Activated T-cell treated with anti-CD3 and anti-CD28 coated beads, Interleukin-2, amount 50 U/mL, for 24 hours (primary cell): ENCODE results near the gene GPC5.
"Not testable (repeated sequence)": the region's sequence is repeated elsewhere in the genome, so short reads cannot be mapped to it uniquely, and the experiment has no call there.

Experiments
- DNase-seq: peaks from one replicate; pipeline ENCODE4 v3.0.0-alpha.2; 2020
- H3K27ac Mint-ChIP-seq: 2 replicates; pipeline ENCODE4 v1.8.0; 2020; ENCODE audit warnings: mild to moderate bottlenecking, mixed read lengths
- H3K27me3 Mint-ChIP-seq: 2 replicates; pipeline ENCODE4 v1.8.0; 2020; ENCODE audit warnings: mixed read lengths
- H3K36me3 Mint-ChIP-seq: 2 replicates; pipeline ENCODE4 v1.8.0; 2020; ENCODE audit warnings: low read depth, mixed read lengths
- H3K4me1 Mint-ChIP-seq: 2 replicates; pipeline ENCODE4 v1.8.0; 2020; ENCODE audit warnings: low read depth, mixed read lengths
- H3K4me3 Mint-ChIP-seq: 2 replicates; pipeline ENCODE4 v1.8.0; 2020; ENCODE audit warnings: mild to moderate bottlenecking, moderate library complexity, mixed read lengths
- H3K9me3 Mint-ChIP-seq: 2 replicates; pipeline ENCODE4 v1.8.0; 2020; ENCODE audit warnings: mixed read lengths

The GPC5 gene

DNA sequence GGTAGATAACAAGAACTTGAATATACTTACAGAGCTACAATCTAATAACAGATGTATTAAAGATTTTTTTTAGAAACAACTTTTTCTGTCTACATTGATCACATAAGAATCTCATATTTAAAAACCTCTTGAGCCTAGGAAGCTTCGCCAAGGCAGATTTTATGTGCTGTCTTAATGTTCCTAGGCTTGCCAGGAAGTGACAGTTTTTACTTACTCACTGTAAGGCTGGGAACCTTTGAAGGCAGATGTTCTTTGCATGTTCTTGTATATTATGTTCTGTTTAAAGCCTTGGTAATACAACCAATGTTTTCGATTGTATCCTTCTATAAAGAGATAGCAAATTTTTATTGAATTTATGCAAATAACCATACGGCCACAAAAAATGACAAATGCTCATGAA lies 492.7 kb downstream of the GPC5 start:
- no peak for DNase-seq
- no peak overlapping the region for H3K27ac Mint-ChIP-seq
- peaks cover 5% of the 10 kb centered on the region for H3K9me3 Mint-ChIP-seq
- H3K36me3 Mint-ChIP-seq = no peaks in the 10 kb centered on the region
- H3K4me1 Mint-ChIP-seq = no peaks in the 10 kb centered on the region
- H3K4me3 Mint-ChIP-seq = no peak overlapping the region
- H3K27me3 Mint-ChIP-seq = no peaks in the 10 kb centered on the region

DNA sequence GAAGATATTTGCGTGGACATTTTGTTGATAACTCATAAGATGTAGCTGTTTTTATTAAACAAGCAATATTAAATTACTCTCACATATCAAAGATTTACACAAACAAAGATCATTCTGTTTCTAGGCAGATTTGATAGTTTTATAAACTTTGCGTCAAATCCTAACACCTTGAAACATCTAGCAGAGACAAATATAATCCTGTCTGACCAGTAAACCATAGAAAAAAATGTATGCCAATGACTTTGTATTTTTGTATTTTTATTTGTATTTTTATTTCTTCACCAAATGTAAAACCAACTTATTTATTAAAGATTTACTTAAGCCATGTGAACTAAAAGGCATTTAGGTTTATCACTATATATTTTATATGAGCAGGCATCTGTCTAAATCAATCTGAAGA lies 494.6 kb downstream of the GPC5 start:
- Mint-ChIP-seq H3K36me3 (no peaks in the 10 kb centered on the region), H3K27me3 (no peaks in the 10 kb centered on the region), H3K4me3 (no peak overlapping the region), H3K9me3 (peaks cover 9% of the 10 kb centered on the region), H3K27ac (no peak overlapping the region), H3K4me1 (no peaks in the 10 kb centered on the region)
- no peak for DNase-seq

DNA sequence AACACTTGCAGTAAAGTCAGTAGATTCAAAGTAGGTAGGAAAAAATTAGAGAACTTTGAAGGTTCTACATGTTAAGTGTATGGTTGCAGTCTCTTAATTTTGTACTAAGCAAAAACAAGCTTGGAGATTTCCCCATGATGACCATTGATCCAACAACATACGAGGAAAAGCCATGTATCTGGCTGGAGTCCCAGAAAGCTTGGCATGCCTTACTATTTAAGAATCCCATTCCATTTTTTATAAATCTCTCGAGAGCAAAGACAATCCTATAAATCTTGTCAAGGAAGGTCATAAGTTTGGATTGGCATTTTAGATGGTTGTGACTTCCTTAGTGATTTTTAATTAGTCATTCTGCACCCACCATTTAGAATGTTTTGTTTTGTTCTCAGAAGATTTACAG lies 495.9 kb downstream of the GPC5 start:
- H3K4me1 Mint-ChIP-seq = no peaks in the 10 kb centered on the region
- H3K9me3 Mint-ChIP-seq = peaks cover 8% of the 10 kb centered on the region
- DNase-seq = no peak
- H3K27me3 Mint-ChIP-seq = no peaks in the 10 kb centered on the region
- no peak overlapping the region for H3K4me3 Mint-ChIP-seq
- H3K36me3 Mint-ChIP-seq = no peaks in the 10 kb centered on the region
- H3K27ac Mint-ChIP-seq = no peak overlapping the region

DNA sequence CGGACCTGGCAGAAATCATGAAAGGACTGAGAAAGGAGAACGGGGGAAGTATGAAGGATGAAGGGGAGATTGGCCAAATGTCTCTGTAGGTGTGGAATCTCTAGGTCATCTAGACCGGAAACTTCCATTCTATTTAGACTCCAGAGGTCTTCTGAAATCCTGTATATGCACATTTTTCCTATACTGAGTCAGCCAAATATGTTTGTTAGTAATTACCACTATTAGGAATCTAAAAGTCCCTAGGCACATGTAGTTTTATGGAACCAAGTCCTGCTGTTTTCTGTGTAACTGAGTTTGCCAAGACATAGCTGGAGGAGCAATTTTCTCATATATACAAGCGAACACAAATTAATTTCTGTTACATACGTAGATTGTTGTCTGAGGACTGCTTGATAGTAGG lies 498.1 kb downstream of the GPC5 start:
- Mint-ChIP-seq H3K36me3 (no peaks in the 10 kb centered on the region), H3K4me3 (no peak overlapping the region), H3K27ac (no peak overlapping the region), H3K27me3 (no peaks in the 10 kb centered on the region), H3K4me1 (no peaks in the 10 kb centered on the region), H3K9me3 (peaks cover 10% of the 10 kb centered on the region)
- no peak for DNase-seq

DNA sequence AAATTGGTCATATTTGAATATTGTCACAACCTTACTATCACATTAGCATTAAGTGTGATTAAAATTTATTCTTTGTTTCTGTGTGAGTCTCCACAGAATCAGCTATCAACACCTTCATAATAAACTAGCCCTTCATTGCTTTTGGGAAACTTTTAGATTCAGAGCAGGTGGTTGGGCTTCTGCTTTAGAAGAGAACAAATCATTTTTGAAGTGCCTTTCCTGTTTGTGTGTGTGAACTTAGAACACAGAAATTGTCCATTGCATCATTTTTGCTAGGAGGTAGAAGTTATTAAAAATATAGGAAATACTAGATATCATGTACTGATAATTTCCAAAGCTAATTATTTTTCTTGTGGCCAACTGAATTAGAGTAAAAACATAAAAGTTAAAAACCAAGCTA lies 500.6 kb downstream of the GPC5 start:
- H3K27me3 Mint-ChIP-seq, H3K27ac Mint-ChIP-seq, H3K4me3 Mint-ChIP-seq, DNase-seq, H3K4me1 Mint-ChIP-seq, H3K36me3 Mint-ChIP-seq: not testable (repeated sequence)
- H3K9me3 Mint-ChIP-seq = peaks cover 13% of the 10 kb centered on the region

DNA sequence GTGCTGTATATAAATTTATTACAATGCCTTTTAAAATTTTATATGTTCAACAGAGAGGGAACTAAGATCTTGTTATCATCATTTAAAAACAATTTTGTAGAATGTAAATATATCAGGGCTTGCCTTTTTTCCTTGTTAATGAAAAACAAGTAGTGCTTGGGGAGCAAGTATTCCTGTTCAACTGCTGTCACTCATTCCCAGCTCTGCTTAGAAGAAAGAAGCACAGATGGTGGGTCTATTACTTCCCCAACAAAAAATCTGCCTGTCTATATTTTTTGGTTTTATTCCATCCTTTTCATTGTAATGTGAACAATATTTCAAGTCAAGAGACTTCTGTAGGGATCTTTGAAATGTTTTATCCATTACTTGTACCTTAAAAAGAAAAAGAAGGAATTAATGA lies 503.9 kb downstream of the GPC5 start:
- Mint-ChIP-seq H3K36me3 (no peaks in the 10 kb centered on the region), H3K9me3 (peaks cover 5% of the 10 kb centered on the region), H3K27ac (no peak overlapping the region), H3K4me1 (no peaks in the 10 kb centered on the region), H3K4me3 (no peak overlapping the region), H3K27me3 (no peaks in the 10 kb centered on the region)
- DNase-seq = no peak

DNA sequence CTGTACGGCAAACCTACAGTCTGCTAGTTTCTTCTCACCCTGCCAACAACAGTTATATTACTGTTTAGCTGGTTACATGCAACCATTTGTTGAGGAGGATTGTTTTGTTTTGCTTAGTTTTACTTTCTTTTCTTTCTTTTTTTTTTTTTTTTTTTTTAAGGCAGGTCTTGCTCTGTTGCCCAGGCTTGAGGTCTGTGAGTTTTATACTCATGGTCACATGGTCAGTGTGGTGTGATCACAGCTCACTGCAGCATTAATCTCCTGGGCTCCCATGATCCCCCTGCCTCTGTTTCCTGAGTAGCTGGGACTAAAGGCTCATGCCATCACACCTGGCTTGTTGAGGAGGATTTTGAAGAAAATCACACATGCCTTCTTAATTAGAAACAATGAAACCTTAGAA lies 505.6 kb downstream of the GPC5 start:
- DNase-seq = no peak
- Mint-ChIP-seq H3K4me1 (no peaks in the 10 kb centered on the region), H3K27ac (no peak overlapping the region), H3K36me3 (no peaks in the 10 kb centered on the region), H3K4me3 (no peak overlapping the region), H3K27me3 (no peaks in the 10 kb centered on the region), H3K9me3 (peaks cover 5% of the 10 kb centered on the region)

DNA sequence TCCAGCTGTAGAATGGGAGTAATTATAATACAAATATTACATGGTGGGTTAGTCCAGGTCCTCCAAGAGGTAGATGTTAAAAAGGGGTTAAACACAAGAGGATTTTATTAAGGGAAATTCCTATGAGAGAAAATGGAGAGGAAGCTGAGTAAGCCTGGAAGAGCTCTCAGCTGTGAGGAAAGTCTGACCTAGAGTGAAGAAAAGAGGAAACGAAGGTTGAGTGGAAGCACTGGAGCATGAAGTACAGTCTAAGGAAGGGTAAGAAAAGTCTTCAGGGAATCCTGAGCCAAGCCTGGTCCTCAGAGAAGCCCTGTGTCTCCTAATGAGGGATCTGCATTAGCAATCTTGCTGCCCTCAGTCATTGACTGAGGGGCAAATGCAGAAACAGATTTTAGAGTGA lies 506.2 kb downstream of the GPC5 start:
- Mint-ChIP-seq H3K4me1 (no peaks in the 10 kb centered on the region), H3K27me3 (no peaks in the 10 kb centered on the region), H3K4me3 (no peak overlapping the region), H3K9me3 (peaks cover 5% of the 10 kb centered on the region), H3K36me3 (no peaks in the 10 kb centered on the region), H3K27ac (no peak overlapping the region)
- no peak for DNase-seq

DNA sequence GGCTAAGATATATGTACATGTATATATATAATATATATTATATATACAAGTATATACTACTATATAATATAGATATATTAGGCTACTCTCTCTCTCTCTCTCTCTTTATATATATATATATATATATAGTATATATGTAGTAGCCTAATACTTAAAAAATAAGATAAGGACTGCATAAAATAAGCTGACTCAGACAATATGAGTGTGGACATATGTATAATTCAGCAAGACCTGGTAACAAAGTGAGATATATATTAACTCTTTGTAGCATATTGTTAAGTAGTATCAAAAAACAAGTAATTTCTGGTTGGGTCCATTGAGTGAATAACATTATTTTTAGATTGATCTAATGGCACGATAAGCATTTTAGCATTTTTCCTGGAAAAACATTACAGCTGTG lies 509.0 kb downstream of the GPC5 start:
- Mint-ChIP-seq H3K36me3 (no peaks in the 10 kb centered on the region), H3K4me3 (no peak overlapping the region), H3K9me3 (peaks cover 6% of the 10 kb centered on the region)

DNA sequence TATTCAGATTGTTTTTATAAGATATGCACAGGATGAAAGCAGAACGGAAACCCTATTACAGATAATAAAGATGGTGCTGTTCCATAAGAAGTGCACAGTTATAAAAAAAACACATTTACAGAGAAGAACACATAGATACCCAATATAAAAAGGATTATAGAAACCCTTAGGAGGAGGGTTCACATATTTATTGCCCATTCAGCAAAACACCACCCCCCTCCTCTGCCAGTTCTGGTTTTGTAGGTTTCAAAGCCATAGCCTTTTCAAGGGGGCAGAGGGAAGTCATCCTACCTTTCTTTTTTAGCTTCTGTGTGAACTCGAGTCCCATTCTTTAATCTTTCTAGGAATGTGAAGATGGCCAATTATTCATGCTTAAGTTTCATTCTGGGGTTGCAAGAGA lies 511.2 kb downstream of the GPC5 start:
- no peak for DNase-seq
- no peaks in the 10 kb centered on the region for H3K4me1 Mint-ChIP-seq
- H3K27me3 Mint-ChIP-seq = no peaks in the 10 kb centered on the region
- no peak overlapping the region for H3K4me3 Mint-ChIP-seq
- H3K36me3 Mint-ChIP-seq = no peaks in the 10 kb centered on the region
- H3K9me3 Mint-ChIP-seq = peaks cover 3% of the 10 kb centered on the region
- no peak overlapping the region for H3K27ac Mint-ChIP-seq

More for the DNA sequence above, 509.0 kb downstream of the GPC5 start:
- H3K4me1 Mint-ChIP-seq = no peaks in the 10 kb centered on the region
- no peak for DNase-seq
- H3K27me3 Mint-ChIP-seq = no peaks in the 10 kb centered on the region
- no peak overlapping the region for H3K27ac Mint-ChIP-seq

DNA sequence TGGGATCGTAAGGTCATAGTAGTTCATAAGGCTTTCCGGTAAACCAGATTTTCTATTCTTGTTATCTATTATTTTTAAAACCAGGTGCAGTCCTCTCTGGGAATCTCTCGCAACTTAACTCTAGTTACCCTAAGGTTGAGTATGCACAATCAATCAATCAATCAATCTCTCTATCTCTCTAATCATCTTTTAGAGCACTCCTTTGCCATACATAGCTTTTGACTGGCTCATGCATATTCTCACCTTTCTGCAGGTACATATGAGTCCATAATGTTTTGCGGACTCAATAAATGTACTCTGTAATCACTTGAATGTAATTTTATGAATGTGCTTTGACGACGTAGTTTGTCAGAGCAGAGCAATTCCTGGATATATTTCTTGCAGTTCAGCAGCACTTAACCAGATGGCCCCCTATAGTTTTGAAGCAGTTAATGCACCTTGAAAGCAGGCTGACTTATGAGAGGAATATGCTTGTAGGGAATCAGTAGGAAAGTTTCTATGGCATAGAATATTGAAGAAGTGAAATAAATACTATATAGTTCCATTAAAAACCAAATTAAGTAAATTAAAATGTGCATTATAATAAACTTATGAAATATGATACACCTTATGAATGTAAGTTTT lies 524.7 kb downstream of the GPC5 start:
- H3K27ac Mint-ChIP-seq = no peak overlapping the region
- H3K9me3 Mint-ChIP-seq = peaks cover 2% of the 10 kb centered on the region
- no peaks in the 10 kb centered on the region for H3K4me1 Mint-ChIP-seq
- no peaks in the 10 kb centered on the region for H3K36me3 Mint-ChIP-seq
- DNase-seq = no peak
- H3K27me3 Mint-ChIP-seq = no peaks in the 10 kb centered on the region
- no peak overlapping the region for H3K4me3 Mint-ChIP-seq

DNA sequence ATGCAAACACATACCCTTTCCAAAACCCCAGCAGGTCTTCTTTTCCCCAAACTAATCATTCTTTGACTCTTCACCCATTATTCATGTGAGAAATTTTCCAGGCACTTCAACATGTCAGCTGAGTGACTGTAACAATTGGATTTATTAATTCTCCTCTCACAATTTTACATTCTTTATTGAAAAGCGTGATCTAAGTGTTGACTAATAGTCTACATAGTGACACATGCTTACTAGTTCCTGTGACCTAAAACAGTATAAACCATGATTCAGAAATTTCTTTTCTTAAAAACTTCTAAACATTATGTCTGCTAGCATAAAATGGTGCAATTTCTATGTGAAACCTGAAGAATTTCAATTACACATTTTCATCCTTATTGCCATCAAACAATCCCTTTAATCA lies 532.3 kb downstream of the GPC5 start:
- Mint-ChIP-seq H3K27ac (no peak overlapping the region), H3K27me3 (no peaks in the 10 kb centered on the region), H3K9me3 (peaks cover 2% of the 10 kb centered on the region), H3K36me3 (no peaks in the 10 kb centered on the region), H3K4me1 (no peaks in the 10 kb centered on the region), H3K4me3 (no peak overlapping the region)
- DNase-seq = no peak

DNA sequence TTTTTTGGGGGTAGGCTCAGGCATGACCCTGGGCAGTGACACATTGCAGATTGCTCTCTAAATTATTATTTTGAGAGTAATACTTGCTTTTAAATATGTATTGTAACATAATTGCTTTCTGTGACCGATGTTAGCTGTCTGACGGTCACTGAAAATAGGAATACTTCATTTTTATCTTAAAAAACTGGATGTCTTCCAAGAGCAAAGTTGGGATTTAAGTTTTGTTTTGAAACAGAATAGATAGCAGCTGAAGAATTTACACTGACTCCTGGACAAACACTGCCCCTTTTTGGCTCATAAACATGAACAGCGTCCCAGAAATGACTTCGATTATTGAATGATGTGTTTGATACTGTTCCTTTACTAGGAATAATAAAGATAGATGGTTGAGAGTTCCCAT lies 535.9 kb downstream of the GPC5 start:
- H3K9me3 Mint-ChIP-seq = peaks cover 2% of the 10 kb centered on the region
- no peak overlapping the region for H3K4me3 Mint-ChIP-seq
- DNase-seq = no peak
- no peaks in the 10 kb centered on the region for H3K4me1 Mint-ChIP-seq
- no peaks in the 10 kb centered on the region for H3K36me3 Mint-ChIP-seq
- no peaks in the 10 kb centered on the region for H3K27me3 Mint-ChIP-seq
- no peak overlapping the region for H3K27ac Mint-ChIP-seq

DNA sequence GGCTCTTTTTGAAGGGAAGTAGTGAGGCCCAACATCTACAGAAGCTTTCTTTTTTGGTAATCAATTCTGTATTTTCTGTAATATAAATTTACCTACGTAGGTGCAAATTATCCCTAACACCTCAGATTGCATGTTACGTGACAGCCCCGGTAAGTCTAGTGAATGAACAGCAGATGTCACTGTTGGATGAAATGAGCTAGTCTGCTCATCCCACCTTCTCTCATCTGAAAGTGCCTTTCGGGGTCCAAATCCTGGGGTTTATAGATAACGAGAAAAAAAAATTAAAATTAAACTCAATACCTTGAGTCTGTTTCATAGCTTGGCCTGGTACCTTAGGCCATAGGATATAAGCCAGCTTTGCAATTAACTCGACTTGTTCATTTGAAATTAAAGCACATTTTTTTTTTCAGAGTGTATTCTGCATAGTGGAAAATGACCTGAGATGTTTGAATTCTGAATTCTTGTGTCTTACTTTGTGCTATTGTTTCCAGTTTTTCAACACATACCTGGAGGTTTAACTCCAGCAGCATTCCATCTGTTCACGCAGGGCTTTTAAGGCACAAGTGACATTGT lies 548.2 kb downstream of the GPC5 start:
- Mint-ChIP-seq H3K27ac (no peak overlapping the region), H3K9me3 (peaks cover 2% of the 10 kb centered on the region)

DNA sequence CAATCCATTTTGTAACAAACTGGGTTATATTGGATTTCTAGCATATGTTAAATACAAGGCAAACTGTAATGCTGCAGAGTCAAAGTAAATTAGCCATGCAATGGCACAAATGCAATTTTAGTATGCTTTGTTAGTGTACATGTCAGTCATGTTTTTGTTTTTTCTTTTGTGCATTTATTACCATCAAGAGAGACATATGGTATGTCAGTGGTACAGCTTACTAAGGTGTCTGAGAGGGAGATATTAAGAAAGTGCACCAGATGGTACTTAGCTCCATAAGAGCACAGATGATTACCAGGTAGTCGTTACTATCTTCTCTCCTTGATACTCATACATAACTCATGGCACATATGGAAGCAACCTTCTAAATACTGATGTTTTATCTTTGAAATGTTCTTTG lies 550.3 kb downstream of the GPC5 start:
- no peaks in the 10 kb centered on the region for H3K4me1 Mint-ChIP-seq
- peaks cover 2% of the 10 kb centered on the region for H3K9me3 Mint-ChIP-seq
- H3K4me3 Mint-ChIP-seq = no peak overlapping the region
- no peak overlapping the region for H3K27ac Mint-ChIP-seq
- no peaks in the 10 kb centered on the region for H3K27me3 Mint-ChIP-seq
- no peak for DNase-seq
- no peaks in the 10 kb centered on the region for H3K36me3 Mint-ChIP-seq

More for the DNA sequence above, 548.2 kb downstream of the GPC5 start:
- no peaks in the 10 kb centered on the region for H3K4me1 Mint-ChIP-seq
- H3K4me3 Mint-ChIP-seq = no peak overlapping the region
- H3K36me3 Mint-ChIP-seq = no peaks in the 10 kb centered on the region
- H3K27me3 Mint-ChIP-seq = no peaks in the 10 kb centered on the region
- no peak for DNase-seq

DNA sequence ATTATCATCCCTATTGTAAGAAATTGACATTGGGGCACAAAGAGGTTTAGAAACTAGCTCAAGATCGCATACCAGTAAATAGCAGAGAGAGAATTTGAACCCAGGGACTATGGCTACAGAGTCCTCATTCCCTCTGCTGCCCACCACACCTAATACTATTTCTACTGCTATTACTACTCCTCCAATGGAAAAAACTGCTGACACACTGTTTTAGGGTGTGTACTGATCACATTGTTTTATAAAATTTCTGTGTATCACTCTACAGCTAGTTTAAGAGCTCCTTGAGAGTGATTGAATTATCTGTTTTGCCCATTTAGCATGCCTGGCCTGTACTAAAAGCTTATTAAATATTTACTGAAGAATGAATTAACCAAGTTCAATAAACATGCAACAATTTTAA lies 552.4 kb downstream of the GPC5 start:
- peaks cover 2% of the 10 kb centered on the region for H3K9me3 Mint-ChIP-seq
- no peak overlapping the region for H3K4me3 Mint-ChIP-seq
- no peaks in the 10 kb centered on the region for H3K36me3 Mint-ChIP-seq
- H3K4me1 Mint-ChIP-seq = no peaks in the 10 kb centered on the region
- H3K27ac Mint-ChIP-seq = no peak overlapping the region
- DNase-seq = no peak
- no peaks in the 10 kb centered on the region for H3K27me3 Mint-ChIP-seq
